H1 (cell line): ENCODE measurements around the gene FLNA. TPM values are rescaled to one million over a fixed set of nuclear protein-coding genes. Genes with fewer than 3 reads are reported as not detected.

Experiments
- ASH2L ChIP-seq: fragments of 200-600, 300-600 bp; sonication (generic); IDR thresholded peaks from one replicate; pipeline ENCODE4 v1.7.1; 2017; ENCODE audit warnings: low read length
- FOSL1 ChIP-seq: IDR thresholded peaks from 2 replicates; pipeline ENCODE4 v1.6.1; 2011; ENCODE audit warnings: mild to moderate bottlenecking, low read depth, low read length, moderate library complexity; ENCODE audit not compliant: insufficient read depth
- HDAC2 ChIP-seq, 2 experiments: fragments of 300-600 bp in 1 of 2; sonication (generic) in 1 of 2; IDR thresholded peaks; 2 replicates each; pipeline ENCODE4 v1.6.1; 2011 to 2012; ENCODE audit warnings: low read depth in 2 of 2, low read length in 2 of 2, mild to moderate bottlenecking in 2 of 2, moderate library complexity in 2 of 2, borderline replicate concordance in 1 of 2, inconsistent platforms in 1 of 2
- polyA plus RNA-seq, 7 experiments: library from polyadenylated mRNA; depleted of rRNA in 3 of 7; stranded (reverse) in 5 of 7; unstranded in 2 of 7; fragments of >200 nt in 5 of 7; fragments of 200-250 nt in 2 of 7; gene quantifications; 1 replicate in 5 of 7; 2 replicates in 1 of 7; 4 replicates in 1 of 7; pipeline versions ENCODE4 v1.2.1 to v1.2.3, GENCODE V29; 2011 to 2013; ENCODE audit warnings: missing spikeins in 2 of 7, mixed read lengths in 2 of 7
- total RNA-seq: library from RNA; stranded (reverse); fragmentation: NEBNext Ultra II Directional; extraction: Animal tissue kit (Norgen Biotek cat#: 25700); gene quantifications from 2 replicates; pipeline ENCODE4 v1.2.1, GENCODE V29; 2021

Gene FLNA
- total and polyA plus RNA-seq, 2 of the 8 experiments (the other 6 are each of a cell fraction or from before 2014, with no cell fraction given): 315 to 925 TPM

GRCh38 chrX:154317391-154317995, 56.9 kb downstream of the FLNA start (continued):
- TF ChIP-seq HDAC2 (IDR thresholded peaks at IDR 0.05; ENCODE audit: borderline replicate concordance in 1 of 2, low read depth in 2 of 2, low read length in 2 of 2) (no peak), ASH2L (no peak), FOSL1 (no peak)
